ENCODE measurements around the gene MYOD1.
A peak's percentile ranks its signal among the peaks of the same experiment; 100 is the strongest.

The MYOD1 gene

GRCh38 chr11:17703951-17704350, 15.4 kb upstream of the MYOD1 start:
- DNase-seq, result no peak

DNA sequence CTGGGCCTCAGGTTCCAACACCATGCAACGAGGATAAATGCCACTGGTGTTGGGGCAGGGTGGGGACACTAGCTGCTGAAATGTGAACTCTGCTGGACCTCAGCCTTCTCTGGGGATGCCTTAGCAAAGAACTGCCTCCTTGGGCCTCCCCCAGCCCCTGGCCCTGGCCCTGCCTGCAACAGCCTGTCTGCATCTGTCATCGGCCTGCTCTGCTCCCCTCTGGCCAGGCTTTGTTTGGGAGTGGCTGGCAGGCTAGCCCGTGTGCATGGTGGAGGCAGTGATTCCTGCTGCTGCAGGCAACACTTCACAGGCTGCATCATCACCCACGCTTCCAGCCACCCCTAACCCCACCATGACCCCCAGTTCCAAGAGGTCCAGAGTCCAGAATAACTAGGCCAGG, 11.5 kb upstream of the MYOD1 start:
- no peak for DNase-seq

GRCh38 chr11:17711836-17712235, 7.5 kb upstream of the MYOD1 start:
- no peak for DNase-seq

- no peak for DNase-seq
These were observed 5.5 kb upstream of the MYOD1 start for GRCh38 chr11:17713851-17714250.

DNA sequence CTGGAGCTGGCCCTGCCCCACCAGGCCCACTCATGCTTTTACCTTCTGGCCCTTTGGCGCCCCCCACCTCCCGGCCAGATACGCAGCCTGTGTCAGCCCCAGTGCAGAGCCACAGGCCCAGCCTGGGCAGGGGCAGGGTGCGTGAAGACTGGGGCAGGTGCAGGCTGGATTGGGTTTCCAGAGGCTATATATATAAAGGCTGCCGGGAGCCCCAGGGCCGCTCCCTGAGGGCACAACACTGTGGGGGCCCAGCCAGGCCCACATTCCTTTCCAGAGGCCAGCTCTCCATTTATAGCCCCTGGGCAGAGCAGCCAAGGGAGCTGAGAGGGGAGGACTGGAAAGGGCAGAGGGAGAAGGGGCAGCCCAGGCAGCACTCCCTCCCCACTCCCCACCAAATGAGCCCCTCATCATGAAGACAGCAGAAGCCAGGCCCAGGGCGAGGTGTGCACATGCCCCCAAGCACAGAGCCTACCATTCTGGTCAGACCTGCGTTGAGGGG, 5.0 kb upstream of the MYOD1 start:
- DNase-seq, result no peak

DNA sequence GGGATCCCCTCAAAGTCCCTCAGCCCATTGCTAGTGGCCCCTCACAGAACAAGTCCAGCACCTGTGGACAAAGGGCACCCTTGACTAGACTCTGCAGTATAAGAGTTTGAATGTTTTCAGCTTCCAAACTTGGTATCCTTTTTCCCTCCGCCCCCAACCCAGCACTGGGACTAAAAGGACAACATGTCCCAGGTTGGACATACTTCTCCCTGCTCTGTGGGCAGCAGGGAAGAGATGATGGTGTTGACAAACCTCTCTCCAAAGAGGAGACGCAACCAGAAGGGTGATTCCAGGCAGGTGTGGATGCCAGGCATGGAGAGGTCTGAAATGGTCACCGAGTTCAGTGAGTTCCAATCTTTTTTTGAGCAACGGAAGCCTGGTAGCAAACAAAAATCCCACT, 4.5 kb upstream of the MYOD1 start:
- no peak for DNase-seq

DNA sequence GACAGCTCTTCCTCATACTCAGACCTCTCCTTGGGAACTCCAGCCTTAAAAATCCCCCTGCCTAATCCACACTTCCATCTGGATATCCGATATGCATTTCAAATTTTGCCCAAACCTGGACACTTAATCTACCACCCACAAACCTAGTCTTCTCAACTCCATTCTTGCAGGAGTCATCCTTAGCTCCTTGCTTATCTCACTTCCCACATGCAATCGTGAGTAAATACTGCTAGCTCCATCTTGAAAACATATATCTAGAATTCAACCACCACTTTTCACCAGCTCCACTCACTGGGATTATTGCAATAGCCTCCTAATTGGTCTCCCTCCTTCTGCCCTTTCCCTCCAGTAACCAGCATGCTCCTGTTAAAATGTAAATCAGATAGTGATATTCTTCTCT, 2.6 kb upstream of the MYOD1 start:
- no peak for DNase-seq

DNA sequence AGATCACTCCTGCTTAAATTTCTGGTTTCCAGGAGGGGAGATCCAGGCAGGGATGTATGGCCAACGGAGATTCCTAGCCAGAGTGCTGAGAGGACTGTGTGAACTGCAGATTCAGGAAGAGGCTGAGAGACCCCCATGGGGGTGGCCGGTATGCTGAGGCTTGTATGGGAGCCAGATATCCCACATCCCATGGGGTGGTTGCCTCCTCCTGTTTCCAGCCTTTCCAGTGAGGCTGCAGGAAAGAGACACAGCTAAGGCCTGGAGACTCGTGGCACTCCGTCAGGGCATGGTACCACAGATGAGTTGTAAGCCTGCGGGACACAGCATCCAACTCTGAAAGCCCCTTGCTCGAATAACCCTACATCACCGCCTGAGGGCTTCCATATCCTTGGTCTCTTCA, 1.4 kb upstream of the MYOD1 start:
- no peak for DNase-seq

GRCh38 chr11:17718510-17718962, 835 bp upstream of the MYOD1 start:
- no peak for DNase-seq

DNA sequence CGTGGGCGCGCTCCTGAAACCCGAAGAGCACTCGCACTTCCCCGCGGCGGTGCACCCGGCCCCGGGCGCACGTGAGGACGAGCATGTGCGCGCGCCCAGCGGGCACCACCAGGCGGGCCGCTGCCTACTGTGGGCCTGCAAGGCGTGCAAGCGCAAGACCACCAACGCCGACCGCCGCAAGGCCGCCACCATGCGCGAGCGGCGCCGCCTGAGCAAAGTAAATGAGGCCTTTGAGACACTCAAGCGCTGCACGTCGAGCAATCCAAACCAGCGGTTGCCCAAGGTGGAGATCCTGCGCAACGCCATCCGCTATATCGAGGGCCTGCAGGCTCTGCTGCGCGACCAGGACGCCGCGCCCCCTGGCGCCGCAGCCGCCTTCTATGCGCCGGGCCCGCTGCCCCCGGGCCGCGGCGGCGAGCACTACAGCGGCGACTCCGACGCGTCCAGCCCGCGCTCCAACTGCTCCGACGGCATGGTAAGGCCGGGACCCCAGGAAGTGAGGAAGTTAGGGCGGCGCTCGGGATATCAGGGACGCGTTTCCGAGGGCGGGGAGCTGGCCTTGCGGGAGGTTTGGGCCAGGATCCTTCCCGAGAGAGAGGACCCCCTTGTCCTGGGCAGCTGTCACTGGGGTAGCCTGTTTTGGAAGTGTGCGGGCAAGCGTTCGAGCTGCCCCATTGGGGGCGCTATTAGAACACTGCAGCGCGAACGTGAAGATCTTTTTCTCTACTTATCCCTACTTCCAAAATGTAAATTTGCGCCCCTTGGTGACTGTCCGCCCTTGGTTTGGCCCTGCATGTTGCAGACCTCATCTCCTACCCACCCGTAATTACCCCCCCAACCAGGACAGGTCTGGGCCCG, 796 bp downstream of the MYOD1 start:
- peak; percentile 18 for DNase-seq

GRCh38 chr11:17720796-17721171, 1.4 kb downstream of the MYOD1 start:
- DNase-seq, result no peak

GRCh38 chr11:17721242-17721999, 2.0 kb downstream of the MYOD1 start:
- no peak for DNase-seq

GRCh38 chr11:17722000-17722643, 2.8 kb downstream of the MYOD1 start:
- no peak for DNase-seq

DNA sequence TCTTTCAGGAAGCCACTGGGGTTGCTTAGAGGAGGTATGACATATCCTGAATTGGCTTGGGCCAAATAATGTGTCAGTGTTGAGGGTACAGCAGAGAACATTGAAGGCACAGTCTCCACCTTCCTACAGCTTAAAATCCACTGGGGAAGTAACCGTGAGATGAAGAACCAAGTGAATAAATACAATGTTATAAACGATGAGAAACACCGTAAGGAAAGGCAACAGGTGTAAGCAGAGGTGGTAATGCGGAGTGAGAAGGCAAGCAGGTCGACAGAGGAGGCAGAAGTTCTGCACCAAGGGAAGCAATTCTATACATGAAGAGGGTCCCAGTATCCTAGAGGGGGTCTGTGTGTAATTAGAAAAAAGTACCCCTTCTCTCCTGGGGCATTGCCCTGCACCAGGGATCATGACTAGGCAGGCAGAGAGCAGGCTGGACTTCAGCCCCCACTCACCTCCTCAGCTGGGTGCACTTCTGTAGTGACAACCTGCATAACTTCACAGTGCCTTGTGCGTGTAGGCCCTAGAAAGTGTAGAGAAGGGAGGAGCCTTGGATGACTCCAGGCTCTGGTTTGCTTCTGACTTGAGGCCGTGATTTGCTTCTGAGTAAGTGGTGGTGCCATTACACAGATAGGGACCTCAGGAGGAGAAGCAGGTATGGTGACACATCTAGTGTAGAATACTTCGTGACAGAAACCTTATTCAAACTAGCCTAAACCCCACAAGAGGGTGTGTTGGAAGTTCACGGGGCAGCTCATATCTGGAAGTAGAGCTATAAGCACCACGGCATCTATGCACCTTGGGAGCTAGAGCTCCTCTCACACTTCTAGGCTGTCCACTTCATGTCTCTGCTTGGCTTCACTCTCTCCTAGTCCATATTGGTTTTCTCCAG, 4.9 kb downstream of the MYOD1 start:
- no peak for DNase-seq

- DNase-seq, result no peak
These were observed 5.8 kb downstream of the MYOD1 start for GRCh38 chr11:17725174-17725573.

DNA sequence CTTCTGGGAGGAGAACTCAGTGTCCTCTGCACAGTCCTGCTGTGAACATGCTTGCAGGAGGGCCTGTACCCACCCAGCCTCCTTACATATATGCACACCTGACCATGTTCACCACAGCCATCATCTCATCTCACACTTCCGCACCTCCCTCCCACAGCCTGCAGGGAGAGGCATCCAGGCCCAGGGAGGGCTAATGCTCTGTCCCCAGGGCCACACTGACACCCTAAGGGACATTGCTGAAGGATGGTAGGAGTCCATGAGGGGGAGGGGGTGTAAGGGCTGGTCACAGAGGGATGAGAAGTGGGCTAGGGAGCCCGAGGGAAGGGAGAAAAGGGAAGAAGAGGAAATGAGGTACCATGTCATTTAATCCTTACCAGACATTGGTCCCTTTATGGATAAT, 10.8 kb downstream of the MYOD1 start:
- no peak for DNase-seq

DNA sequence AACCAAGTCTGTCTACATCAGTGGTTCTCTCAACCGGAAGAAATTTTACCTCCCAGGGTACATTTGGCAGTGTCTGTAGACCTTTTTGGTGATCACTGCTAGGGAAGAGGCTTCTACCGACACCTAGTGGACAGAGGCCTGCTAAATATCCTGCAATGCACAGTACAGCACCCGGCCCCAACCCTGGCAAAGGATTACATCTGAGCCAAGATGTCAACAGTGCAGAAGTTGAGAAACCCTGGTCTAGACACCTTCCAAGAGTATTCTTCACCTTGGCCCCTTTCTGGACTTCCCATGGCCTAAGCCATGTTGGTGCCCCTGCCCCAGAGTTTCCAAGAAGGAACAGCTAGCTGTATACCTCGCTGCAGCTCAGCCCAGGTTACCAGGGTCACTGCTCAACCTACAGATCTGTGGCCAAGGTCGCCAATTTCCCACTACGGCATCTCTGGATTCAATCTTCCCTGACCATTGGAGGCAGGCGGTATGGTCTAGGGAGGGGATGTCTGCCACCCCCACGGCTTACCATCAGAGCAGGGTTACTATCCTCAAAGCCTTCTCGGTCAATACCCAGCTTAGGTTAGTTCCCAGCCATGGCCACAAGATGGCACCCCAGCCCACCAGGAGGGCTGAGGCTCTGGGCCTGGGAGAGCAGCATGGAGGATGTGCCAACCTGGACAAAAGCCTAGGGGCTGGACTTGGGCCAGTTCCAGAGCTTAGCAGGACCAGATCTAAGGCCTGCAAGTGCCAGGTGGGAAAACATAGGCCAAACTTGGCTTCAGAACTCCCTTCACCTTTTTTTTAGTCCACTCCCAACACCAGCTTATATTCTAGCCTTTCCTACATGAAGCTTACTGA, 11.5 kb downstream of the MYOD1 start:
- peak; percentile 75 for DNase-seq

GRCh38 chr11:17733261-17733660, 13.9 kb downstream of the MYOD1 start:
- no peak for DNase-seq

DNA sequence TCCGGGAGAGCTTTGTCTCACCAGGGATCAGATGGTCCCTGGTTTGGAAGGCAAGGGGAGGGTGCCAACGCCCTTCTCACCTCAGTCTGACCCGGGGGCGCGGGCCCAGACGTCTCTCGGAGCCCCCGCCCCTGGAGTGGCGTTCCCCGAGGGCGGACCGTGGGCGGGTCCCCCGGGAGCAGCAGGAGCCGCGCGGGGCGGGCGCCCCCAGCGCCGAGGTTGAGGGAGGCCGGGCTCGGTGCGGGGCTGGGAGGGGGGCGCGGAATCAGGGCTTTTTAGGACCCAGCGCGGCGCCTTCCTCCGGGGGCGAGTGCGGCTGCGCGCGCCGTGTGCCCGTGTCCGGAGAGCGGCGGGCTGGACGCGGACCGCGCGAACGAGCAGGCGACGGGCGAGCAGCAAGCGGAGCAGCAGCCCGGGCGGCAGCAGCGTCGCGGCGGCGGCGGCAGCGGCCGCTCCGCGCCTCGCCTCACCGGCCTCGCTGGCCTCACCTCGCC, 15.1 kb downstream of the MYOD1 start, which contains the start of gene KCNC1:
TSS of gene KCNC1 (plus strand) at position 364 of the 494 bp plus-strand sequence. CDS start 1,222 bp downstream, outside the sequence.
- peak; percentile 8 for DNase-seq

GRCh38 chr11:17734986-17735817, 15.8 kb downstream of the MYOD1 start:
- DNase-seq, result no peak
